Nephron progenitor cell (in vitro differentiated cells): ENCODE data around the gene OXCT1.

Source experiments
- DNase-seq: peaks from one replicate; pipeline ENCODE4 v3.0.0; 2021
- H3K27ac Mint-ChIP-seq: 2 replicates; pipeline ENCODE4 v1.8.0; 2021; ENCODE audit warnings: mild to moderate bottlenecking, moderate library complexity, mixed read lengths
- H3K27me3 Mint-ChIP-seq: 2 replicates; pipeline ENCODE4 v1.8.0; 2021; ENCODE audit warnings: mild to moderate bottlenecking, low read depth, mixed read lengths; ENCODE audit not compliant: poor library complexity
- H3K36me3 Mint-ChIP-seq: 2 replicates; pipeline ENCODE4 v1.8.0; 2021; ENCODE audit warnings: low read depth, mixed read lengths
- H3K4me1 Mint-ChIP-seq: 2 replicates; pipeline ENCODE4 v1.8.0; 2021; ENCODE audit warnings: mixed read lengths
- H3K4me3 Mint-ChIP-seq: 2 replicates; pipeline ENCODE4 v1.8.0; 2021; ENCODE audit warnings: mild to moderate bottlenecking, moderate library complexity, mixed read lengths
- H3K9me3 Mint-ChIP-seq: 2 replicates; pipeline ENCODE4 v1.8.0; 2021; ENCODE audit warnings: mild to moderate bottlenecking, moderate library complexity, mixed read lengths
- CTCF ChIP-seq: fragments of 200-600 bp; sonication (generic); IDR thresholded peaks from 2 replicates; pipeline ENCODE4 v1.5.0; 2021; ENCODE audit warnings: antibody characterized with exemption

OXCT1 gene

DNA sequence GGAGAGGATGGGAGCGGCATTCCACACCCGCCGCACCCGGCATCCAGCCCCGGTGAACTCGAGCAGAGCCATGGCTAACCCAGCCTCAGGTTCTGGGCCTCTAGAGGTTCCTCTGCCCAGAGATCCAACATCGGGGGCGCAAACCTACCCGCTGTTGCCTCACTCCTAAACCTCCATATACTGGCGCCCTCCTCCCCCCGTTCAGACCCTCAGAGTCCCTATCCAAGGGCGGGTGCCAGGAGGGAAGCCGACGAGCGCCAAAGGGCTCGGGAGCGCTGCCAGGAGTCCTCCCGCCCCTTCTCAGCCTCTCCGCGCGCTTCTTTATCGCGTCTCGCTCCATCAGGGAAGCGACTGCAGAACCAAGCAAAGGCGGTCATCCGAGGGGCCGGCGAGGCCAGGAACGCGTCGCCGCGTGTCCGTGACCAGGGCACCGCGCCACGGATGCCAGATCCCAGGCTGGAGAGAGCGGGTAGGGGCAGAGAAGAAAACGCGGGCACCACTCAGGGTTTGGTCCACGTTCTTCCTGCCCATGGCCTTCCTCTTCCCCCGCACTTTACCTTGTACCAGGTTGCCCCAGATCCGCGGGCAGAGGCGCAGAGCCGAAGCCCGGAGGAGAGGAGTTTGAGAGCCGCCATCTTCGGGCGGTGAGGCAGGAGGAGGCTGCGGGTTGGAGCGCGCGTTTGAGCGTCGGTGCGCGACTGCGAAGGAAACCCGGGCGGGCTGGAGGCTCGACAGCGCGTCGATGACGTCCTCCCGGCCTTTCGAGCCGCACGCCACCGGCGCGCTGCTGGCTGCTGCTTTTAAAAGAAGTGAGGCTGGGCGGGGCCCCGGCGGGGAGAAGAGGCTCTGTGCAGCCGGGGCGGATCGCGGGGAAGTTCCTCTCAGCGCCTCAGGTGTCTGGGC, at the start of gene OXCT1:
Gene OXCT1 (minus strand): TSS at position 702 of the 903 bp plus-strand sequence. CDS start 67 bp downstream, at position 635.
- peaks cover 25% of the 10 kb centered on the region for H3K4me1 Mint-ChIP-seq

GRCh38 chr5:41918105-41918504, 47.9 kb upstream of the OXCT1 start:
- Mint-ChIP-seq H3K27me3 (no peaks in the 10 kb centered on the region), H3K27ac (no peak overlapping the region), H3K9me3 (no peaks in the 10 kb centered on the region), H3K4me1 (no peaks in the 10 kb centered on the region), H3K36me3 (peaks cover 59% of the 10 kb centered on the region), H3K4me3 (no peak overlapping the region)
- TF ChIP-seq CTCF, result no peak
- DNase-seq, result no peak

More for the DNA sequence above, at the start of gene OXCT1:
- Mint-ChIP-seq H3K27ac (peak within 1 kb of the TSS; percentile 6), H3K36me3 (peaks cover 10% of the 10 kb centered on the region), H3K4me3 (peak within 1 kb of the TSS; percentile 89), H3K9me3 (peaks cover 3% of the 10 kb centered on the region), H3K27me3 (peaks cover 6% of the 10 kb centered on the region)
- TF ChIP-seq CTCF, result no peak
- peak; percentile 82 for DNase-seq

DNA sequence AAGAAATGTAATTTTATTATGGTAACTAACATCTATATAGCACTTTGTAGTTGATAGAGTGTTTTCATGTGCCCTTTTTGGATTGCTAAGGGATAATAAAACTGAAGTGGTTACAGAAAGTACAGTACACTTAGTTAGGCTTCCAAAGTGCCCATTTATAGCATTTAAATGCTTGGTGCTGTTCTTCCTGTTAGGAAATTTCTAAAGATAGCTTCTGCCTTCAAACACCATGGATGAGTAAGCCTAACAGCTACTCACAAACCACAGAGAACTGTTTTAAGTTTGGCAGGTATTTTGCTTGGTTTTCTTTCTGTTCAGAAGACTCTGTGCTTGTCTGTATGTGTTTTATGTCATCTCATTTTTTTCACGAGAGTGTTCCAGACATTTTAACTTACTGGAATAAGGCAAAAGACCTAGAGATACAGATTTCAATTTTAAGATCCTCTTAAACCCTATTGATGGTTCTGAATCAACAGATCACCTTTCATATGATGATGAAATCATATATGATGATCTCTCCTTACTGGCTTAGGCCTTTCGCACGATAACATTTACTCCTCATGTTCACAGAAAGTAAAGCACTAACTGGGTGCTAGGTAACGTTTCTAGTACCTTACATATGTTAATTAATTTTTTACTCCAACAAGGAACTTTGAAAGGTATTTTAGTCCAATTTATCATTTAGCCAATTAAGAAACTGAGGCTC, 38.3 kb upstream of the OXCT1 start:
- no peak overlapping the region for H3K27ac Mint-ChIP-seq
- DNase-seq, result no peak
- no peak overlapping the region for H3K4me3 Mint-ChIP-seq
- peaks cover 30% of the 10 kb centered on the region for H3K4me1 Mint-ChIP-seq
- no peaks in the 10 kb centered on the region for H3K27me3 Mint-ChIP-seq
- TF ChIP-seq CTCF, result no peak
- H3K9me3 Mint-ChIP-seq, result no peaks in the 10 kb centered on the region
- peaks cover 52% of the 10 kb centered on the region for H3K36me3 Mint-ChIP-seq

DNA sequence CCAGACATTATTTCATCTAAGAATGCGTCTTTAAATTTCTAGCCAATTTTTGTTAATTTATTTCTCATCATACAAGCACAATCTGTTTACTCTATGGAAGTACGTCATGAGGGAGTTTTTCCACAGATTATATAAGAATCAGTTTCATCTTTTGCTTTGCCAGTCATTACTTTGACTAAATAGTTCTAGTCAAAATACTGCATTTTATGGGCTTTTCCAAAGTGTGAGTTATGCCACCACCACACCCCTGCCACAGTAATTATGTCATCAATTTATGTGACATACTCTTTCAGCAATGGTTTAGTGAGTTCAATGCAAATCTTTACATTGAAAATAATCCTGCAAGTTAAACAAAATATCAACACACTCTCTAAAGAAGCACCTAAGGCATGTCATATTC, 35.9 kb upstream of the OXCT1 start:
- DNase-seq, result no peak
- Mint-ChIP-seq H3K4me3 (no peak overlapping the region), H3K4me1 (peaks cover 34% of the 10 kb centered on the region), H3K36me3 (peaks cover 31% of the 10 kb centered on the region), H3K9me3 (peaks cover 4% of the 10 kb centered on the region), H3K27me3 (peaks cover 4% of the 10 kb centered on the region), H3K27ac (no peak overlapping the region)
- TF ChIP-seq CTCF, result no peak

DNA sequence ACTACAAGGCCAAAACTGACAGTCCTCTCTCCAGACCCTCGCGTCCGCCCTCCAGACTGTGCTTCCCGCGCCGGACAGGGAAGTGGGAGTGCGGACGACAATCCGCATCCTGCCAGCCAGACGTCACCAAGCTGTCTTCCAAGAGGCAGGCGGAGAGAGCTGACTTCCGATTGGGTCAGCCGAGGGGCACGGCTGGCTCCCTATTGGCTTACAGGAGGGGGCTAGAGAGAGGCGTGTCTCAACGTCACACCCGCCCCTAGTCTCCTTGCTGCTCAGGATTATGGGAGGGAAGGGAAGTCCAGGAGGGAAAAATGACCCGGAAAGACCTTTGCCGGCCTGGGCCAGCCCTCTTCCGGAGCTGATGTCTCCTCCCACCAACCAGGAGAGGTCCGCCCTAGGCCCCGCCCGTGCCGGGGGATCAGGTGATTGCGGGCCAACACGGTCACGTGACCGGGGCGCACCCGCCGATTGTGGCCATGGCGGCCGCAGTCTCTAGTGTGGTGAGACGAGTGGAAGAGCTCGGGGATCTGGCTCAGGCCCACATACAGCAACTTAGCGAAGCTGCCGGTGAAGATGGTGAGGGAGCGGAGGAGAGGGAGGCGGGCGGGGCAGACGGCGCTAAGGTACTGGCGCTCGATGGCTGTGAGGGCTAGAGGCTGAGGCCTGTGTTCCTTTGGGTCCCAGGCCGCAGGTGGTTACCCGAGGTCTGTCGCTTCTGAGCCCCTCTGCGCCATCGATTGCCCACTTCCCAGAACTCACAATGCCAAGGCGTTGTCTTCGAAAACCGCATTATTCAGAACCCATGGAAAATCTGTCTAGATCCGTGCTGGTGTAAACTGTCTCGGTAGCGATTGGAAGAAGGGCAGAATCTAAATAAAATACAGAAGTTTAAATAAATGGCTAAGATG, 33.9 kb upstream of the OXCT1 start, which contains the start of gene RIMOC1:
Gene RIMOC1 (plus strand): TSS at position 453 of the 908 bp plus-strand sequence. CDS start 24 bp downstream, at position 477.
- Mint-ChIP-seq H3K27ac (peak within 1 kb of the TSS; percentile 99), H3K4me1 (peaks cover 34% of the 10 kb centered on the region), H3K4me3 (peak within 1 kb of the TSS; percentile 96), H3K9me3 (peaks cover 4% of the 10 kb centered on the region), H3K36me3 (peaks cover 18% of the 10 kb centered on the region), H3K27me3 (peaks cover 12% of the 10 kb centered on the region)
- TF ChIP-seq CTCF, result no peak
- peak; percentile 98 for DNase-seq
